ENCODE data around the gene KRT9. TPM values are rescaled to one million over a fixed set of nuclear protein-coding genes. Genes with fewer than 3 reads are reported as not detected.

The KRT9 gene
- total RNA-seq, 1 experiment from 2014 or later, result 0.15 TPM

- TF ChIP-seq ZBTB33 (IDR thresholded peaks at IDR 0.05; ENCODE audit: extremely low read depth, insufficient replicate concordance, low read length), result no peak
Measured at GRCh38 chr17:41531993-41532392, 39.9 kb downstream of the KRT9 start (continued).

GRCh38 chr17:41530062-41531048 is 41.5 kb downstream of the KRT9 start:
- H3K9me3 ChIP-seq (ENCODE audit: control insufficient read depth in 1 of 2, insufficient read depth in 1 of 2, low read depth in 1 of 2, low read length in 2 of 2), result no peaks in the 10 kb centered on the region
- RAD21 ChIA-PET (ENCODE audit: low non-redundant PET in 1 of 2, low total read pairs in 2 of 2, uncharacterized antibody in 2 of 2, unreplicated experiment in 2 of 2), result interaction anchor here (0.5 to 1.5 kb wide), 5 partner anchors 17 to 317 kb away, joined by 3 to 5 read pairs (median 3); no protein-coding TSS in a partner anchor
- no peaks in the 10 kb centered on the region for H3K27me3 ChIP-seq (ENCODE audit: insufficient read depth, low read length)
- intact Hi-C loops (cut with micrococcal nuclease), result no loop called here
- peaks cover 0 to 13% of the 10 kb centered on the region in 2 experiments; a peak in 3 of 4 replicates for H3K36me3 ChIP-seq (ENCODE audit: control insufficient read depth in 1 of 2, insufficient read depth in 2 of 2, low read length in 2 of 2)
- no peaks in the 10 kb centered on the region for H3K9me2 ChIP-seq (ENCODE audit: insufficient read depth)
- H3K4me3 ChIP-seq (replicated peaks in 1 of 2; ENCODE audit: low read depth in 1 of 2, low read length in 2 of 2), result peak overlapping the region; percentile 18 to 95
- peak overlapping the region; percentile 99 for H3K27ac ChIP-seq (ENCODE audit: low read depth, low read length)
- DNase-seq (ENCODE audit: low read depth, low spot score) (peak; percentile 86), ATAC-seq (peak; percentile 66)
- peak overlapping the region; percentile 95 for H3K4me2 ChIP-seq (ENCODE audit: low read length)
- H3K79me2 ChIP-seq (ENCODE audit: insufficient read depth, low read length), result peaks cover 37% of the 10 kb centered on the region
- H3K4me1 ChIP-seq (ENCODE audit: control insufficient read depth in 1 of 2, insufficient read depth in 2 of 2, low read length in 2 of 2), result peaks cover 36 to 73% of the 10 kb centered on the region in 2 experiments
- POLR2A ChIA-PET, result interaction anchor here (0.9 to 12.9 kb wide), 7 partner anchors 9 to 616 kb away, joined by 3 to 148 read pairs (median 14); partner anchors contain the start of genes EIF1 and KRT15
- H3K9ac ChIP-seq (ENCODE audit: low read length), result peak overlapping the region; percentile 99
- BruUV-seq (replicated peaks), result TSS peak; percentile 39
- TF ChIP-seq TCF7L2 (IDR thresholded peaks at IDR 0.05; ENCODE audit: borderline replicate concordance, extremely low read depth, insufficient read depth, insufficient read length), result no peak
- TF ChIP-seq CBX3 (IDR thresholded peaks at IDR 0.05; ENCODE audit: low read depth), result no peak
- TF ChIP-seq POLR2AphosphoS5 (IDR thresholded peaks at IDR 0.05; ENCODE audit: low read depth, low read length), result peak; percentile 82
- TF ChIP-seq POLR2A (IDR thresholded peaks at IDR 0.05; ENCODE audit: borderline replicate concordance, extremely low read depth, insufficient read depth, insufficient read length), result peak; percentile 45
- no peak for TF ChIP-seq EGR1 (IDR thresholded peaks at IDR 0.05; ENCODE audit: low read depth)
- no peaks in the 10 kb centered on the region; the same call in 1 of the 2 replicates for H4K20me1 ChIP-seq (ENCODE audit: insufficient read depth)
- H2AFZ ChIP-seq (ENCODE audit: low read depth, low read length, poor library complexity, severe bottlenecking), result no peak overlapping the region
- CTCF ChIA-PET, result interaction anchor here (0.7 to 4.2 kb wide), 8 partner anchors 9 to 136 kb away, joined by 3 to 45 read pairs (median 4); no protein-coding TSS in a partner anchor
